Caco-2 (cell line): Measurements from ENCODE around the gene ASB1. TPM values are rescaled to one million over a fixed set of nuclear protein-coding genes. Genes with fewer than 3 reads are reported as not detected.

ENCODE experiments used
- BruUV-seq: library from RNA; stranded (reverse); fragments of 400-500 nt; replicated peaks from 2 replicates; lab custom pipeline; 2021; lab: Mats Ljungman, UMichigan
- CTCF ChIA-PET: fragments of 300-600 bp; sonication (Branson Sonifier 250); formaldehyde crosslinking; loops from one replicate; lab custom pipeline; 2022; ENCODE audit warnings: antibody characterized with exemption; lab: Charles Lee
- POLR2A ChIA-PET: fragments of 300-600 bp; sonication (Branson Sonifier 250); formaldehyde crosslinking; loops from one replicate; lab custom pipeline; 2022; ENCODE audit warnings: antibody characterized with exemption; lab: Charles Lee
- DNase-seq, 2 experiments: peaks; one replicate each; pipeline versions ENCODE4 v3.0.0 to v3.0.0-alpha.2; 2020 to 2022
- H3K27me3 ChIP-seq: replicated peaks from 2 replicates; pipeline ENCODE4 v1.6.0; 2011; ENCODE audit warnings: low read length; ENCODE audit not compliant: control insufficient read depth, insufficient read depth
- H3K36me3 ChIP-seq: 2 replicates; pipeline ENCODE4 v1.5.1; 2011; ENCODE audit warnings: low read length; ENCODE audit not compliant: control insufficient read depth, insufficient read depth
- H3K4me1 ChIP-seq: fragments of 250-450 bp; sonication (Bioruptor Pico); 2 replicates; pipeline ENCODE4 v1.5.1; 2020; ENCODE audit warnings: mild to moderate bottlenecking
- H3K4me3 ChIP-seq: 2 replicates; pipeline ENCODE4 v1.5.1; 2011; ENCODE audit warnings: low read depth, mild to moderate bottlenecking, control low read depth, low read length
- H3K9me3 ChIP-seq: fragments of 250-450 bp; sonication (Bioruptor Pico); 2 replicates; pipeline ENCODE4 v1.5.1; 2020; ENCODE audit warnings: mild to moderate bottlenecking, moderate library complexity
- H3K27ac Mint-ChIP-seq: one replicate; pipeline ENCODE4 v1.8.0; 2022; ENCODE audit warnings: mixed read lengths; ENCODE audit not compliant: unreplicated experiment
- H3K27me3 Mint-ChIP-seq: one replicate; pipeline ENCODE4 v1.8.0; 2022; ENCODE audit warnings: mixed read lengths; ENCODE audit not compliant: insufficient read depth, unreplicated experiment
- H3K36me3 Mint-ChIP-seq: one replicate; pipeline ENCODE4 v1.8.0; 2022; ENCODE audit warnings: mild to moderate bottlenecking, mixed read lengths; ENCODE audit not compliant: insufficient read depth, unreplicated experiment
- H3K4me1 Mint-ChIP-seq: one replicate; pipeline ENCODE4 v1.8.0; 2022; ENCODE audit warnings: low read depth, mixed read lengths; ENCODE audit not compliant: unreplicated experiment
- H3K4me3 Mint-ChIP-seq: one replicate; pipeline ENCODE4 v1.8.0; 2022; ENCODE audit warnings: mild to moderate bottlenecking, moderate library complexity, mixed read lengths; ENCODE audit not compliant: unreplicated experiment
- H3K9me3 Mint-ChIP-seq: one replicate; pipeline ENCODE4 v1.8.0; 2022; ENCODE audit warnings: mixed read lengths; ENCODE audit not compliant: unreplicated experiment
- intact Hi-C: fragments of 100-400 bp; cut with micrococcal nuclease; formaldehyde crosslinking; loops from one replicate; pipeline ENCODE4 v1.10.0; 2022; ENCODE audit not compliant: unreplicated experiment
- total RNA-seq: library from RNA; stranded (reverse); gene quantifications from 2 replicates; pipeline ENCODE4 v1.2.3, GENCODE V29; 2022
- TF ChIP-seq, protein P1 (sequence below), 2 experiments: fragments of 200-600 bp in 1 of 2; IDR thresholded peaks; 1 replicate in 1 of 2; 2 replicates in 1 of 2; pipeline versions ENCODE4 v1.5.1 to v1.8.0; 2011 to 2022; ENCODE audit warnings: antibody characterized with exemption in 1 of 2, control low read depth in 1 of 2, inconsistent platforms in 1 of 2, low read depth in 1 of 2, low read length in 1 of 2, mild to moderate bottlenecking in 1 of 2, moderate library complexity in 1 of 2; ENCODE audit not compliant: insufficient read depth in 1 of 2, severe bottlenecking in 1 of 2, unreplicated experiment in 1 of 2

ASB1 gene
- total RNA-seq, 1 experiment from 2014 or later, result 16.9 TPM

DNA sequence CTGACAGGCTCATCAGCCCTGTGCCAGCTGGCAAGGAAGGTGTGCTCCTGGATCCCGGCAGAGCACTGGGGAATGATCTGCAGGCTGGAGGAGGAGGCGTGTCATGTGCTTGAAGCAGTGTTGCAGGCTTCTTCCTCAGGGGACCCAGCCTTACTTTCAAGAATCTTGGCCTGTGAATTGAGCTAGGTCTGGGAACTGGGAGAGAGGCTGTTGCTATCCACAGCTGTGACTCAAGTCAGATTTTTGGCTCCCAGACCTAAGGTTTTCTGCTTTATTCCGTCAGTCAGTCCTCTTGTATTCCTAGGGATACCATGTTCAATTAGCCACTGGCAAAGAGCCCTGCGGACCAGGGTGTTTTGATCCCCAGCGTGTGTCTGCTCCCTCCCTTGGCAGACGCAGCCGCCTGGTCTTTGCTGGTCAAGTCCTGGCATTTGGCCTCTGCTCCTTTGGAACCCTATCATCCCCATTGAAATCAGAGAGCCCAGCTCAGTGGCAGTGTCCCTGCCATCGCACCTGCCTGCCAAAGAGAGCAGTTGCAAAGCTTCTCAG lies 32.4 kb downstream of the ASB1 start:
- no peaks in the 10 kb centered on the region for H3K27me3 Mint-ChIP-seq
- TF ChIP-seq, protein P1, sequence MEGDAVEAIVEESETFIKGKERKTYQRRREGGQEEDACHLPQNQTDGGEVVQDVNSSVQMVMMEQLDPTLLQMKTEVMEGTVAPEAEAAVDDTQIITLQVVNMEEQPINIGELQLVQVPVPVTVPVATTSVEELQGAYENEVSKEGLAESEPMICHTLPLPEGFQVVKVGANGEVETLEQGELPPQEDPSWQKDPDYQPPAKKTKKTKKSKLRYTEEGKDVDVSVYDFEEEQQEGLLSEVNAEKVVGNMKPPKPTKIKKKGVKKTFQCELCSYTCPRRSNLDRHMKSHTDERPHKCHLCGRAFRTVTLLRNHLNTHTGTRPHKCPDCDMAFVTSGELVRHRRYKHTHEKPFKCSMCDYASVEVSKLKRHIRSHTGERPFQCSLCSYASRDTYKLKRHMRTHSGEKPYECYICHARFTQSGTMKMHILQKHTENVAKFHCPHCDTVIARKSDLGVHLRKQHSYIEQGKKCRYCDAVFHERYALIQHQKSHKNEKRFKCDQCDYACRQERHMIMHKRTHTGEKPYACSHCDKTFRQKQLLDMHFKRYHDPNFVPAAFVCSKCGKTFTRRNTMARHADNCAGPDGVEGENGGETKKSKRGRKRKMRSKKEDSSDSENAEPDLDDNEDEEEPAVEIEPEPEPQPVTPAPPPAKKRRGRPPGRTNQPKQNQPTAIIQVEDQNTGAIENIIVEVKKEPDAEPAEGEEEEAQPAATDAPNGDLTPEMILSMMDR (IDR thresholded peaks at IDR 0.05; ENCODE audit: insufficient read depth in 1 of 2, low read depth in 1 of 2, low read length in 1 of 2, severe bottlenecking in 1 of 2, unreplicated experiment in 1 of 2), result no peak
- H3K4me3 Mint-ChIP-seq, result no peak overlapping the region
- H3K4me1 Mint-ChIP-seq, result no peaks in the 10 kb centered on the region
- Histone ChIP-seq H3K4me3 (no peak overlapping the region), H3K36me3 (no peaks in the 10 kb centered on the region), H3K27me3 (no peaks in the 10 kb centered on the region), H3K4me1 (no peaks in the 10 kb centered on the region), H3K9me3 (no peaks in the 10 kb centered on the region)
- DNase-seq, result no peak
- H3K36me3 Mint-ChIP-seq, result no peaks in the 10 kb centered on the region
- no TSS peak for BruUV-seq
- intact Hi-C loops, result no loop called here
- POLR2A ChIA-PET, result no interaction called here
- H3K27ac Mint-ChIP-seq, result no peak overlapping the region
- CTCF ChIA-PET, result no interaction called here
- H3K9me3 Mint-ChIP-seq, result no peaks in the 10 kb centered on the region

DNA sequence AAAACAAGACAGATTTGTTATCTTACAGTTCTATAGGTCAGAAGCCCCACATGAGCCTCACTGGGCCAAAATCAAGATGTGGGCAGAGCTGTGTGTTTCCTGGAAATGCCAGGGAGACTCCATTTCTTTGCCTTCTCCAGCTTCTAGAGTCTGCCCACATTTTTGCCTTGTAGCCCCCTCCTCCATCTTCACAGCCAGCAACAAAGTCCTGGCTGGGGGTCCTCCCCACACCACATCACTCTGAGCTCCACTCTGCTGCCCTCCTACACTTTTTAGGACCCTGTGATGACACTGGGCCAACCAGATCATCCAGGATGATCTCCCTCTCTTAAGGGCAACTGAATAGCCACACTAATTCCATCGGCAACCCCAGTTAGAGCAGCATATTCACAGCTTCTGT lies 34.3 kb downstream of the ASB1 start:
- BruUV-seq, result no TSS peak
- Histone ChIP-seq H3K27me3 (no peaks in the 10 kb centered on the region), H3K36me3 (no peaks in the 10 kb centered on the region), H3K4me1 (no peaks in the 10 kb centered on the region), H3K9me3 (no peaks in the 10 kb centered on the region), H3K4me3 (no peak overlapping the region)
- no peaks in the 10 kb centered on the region for H3K9me3 Mint-ChIP-seq
- no peaks in the 10 kb centered on the region for H3K36me3 Mint-ChIP-seq
- no peaks in the 10 kb centered on the region for H3K27me3 Mint-ChIP-seq
- CTCF ChIA-PET, result interaction anchor here (0.8 kb wide), 1 partner anchor 198 kb away, joined by 3 read pairs; no protein-coding TSS in a partner anchor
- intact Hi-C loops, result no loop called here
- no peak overlapping the region for H3K27ac Mint-ChIP-seq
- POLR2A ChIA-PET, result no interaction called here
- no peak for DNase-seq
- no peak overlapping the region for H3K4me3 Mint-ChIP-seq
- no peaks in the 10 kb centered on the region for H3K4me1 Mint-ChIP-seq
- TF ChIP-seq, protein P1 (IDR thresholded peaks at IDR 0.05; ENCODE audit: insufficient read depth in 1 of 2, low read depth in 1 of 2, low read length in 1 of 2, severe bottlenecking in 1 of 2, unreplicated experiment in 1 of 2), result no peak

DNA sequence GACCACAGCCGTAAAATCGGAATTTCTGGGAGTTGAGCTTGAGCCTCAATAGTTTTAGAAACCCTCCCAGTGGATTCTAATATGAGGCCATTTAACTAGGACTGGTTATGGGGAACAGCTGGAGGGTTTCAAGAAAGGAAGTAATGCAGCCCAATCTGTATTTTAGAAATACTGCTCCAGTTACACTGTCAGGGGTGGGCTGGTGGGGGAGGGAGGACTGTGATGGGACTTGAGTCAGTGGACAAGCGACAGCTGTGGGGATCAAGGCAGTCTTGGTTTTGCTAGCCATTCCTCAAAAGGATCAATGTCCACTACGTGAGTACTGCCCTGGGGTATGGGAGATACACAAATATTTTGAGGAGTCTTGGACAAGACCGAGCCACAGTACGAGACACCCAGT lies 34.8 kb downstream of the ASB1 start:
- Histone ChIP-seq H3K4me1 (no peaks in the 10 kb centered on the region), H3K36me3 (no peaks in the 10 kb centered on the region), H3K27me3 (no peaks in the 10 kb centered on the region), H3K9me3 (no peaks in the 10 kb centered on the region), H3K4me3 (no peak overlapping the region)
- intact Hi-C loops, result no loop called here
- Mint-ChIP-seq H3K4me3 (no peak overlapping the region), H3K9me3 (no peaks in the 10 kb centered on the region), H3K27ac (no peak overlapping the region), H3K4me1 (no peaks in the 10 kb centered on the region), H3K36me3 (no peaks in the 10 kb centered on the region), H3K27me3 (no peaks in the 10 kb centered on the region)
- ChIA-PET POLR2A (no interaction called here), CTCF (no interaction called here)
- DNase-seq, result no peak
- BruUV-seq, result no TSS peak
- TF ChIP-seq, protein P1 (IDR thresholded peaks at IDR 0.05; ENCODE audit: insufficient read depth in 1 of 2, low read depth in 1 of 2, low read length in 1 of 2, severe bottlenecking in 1 of 2, unreplicated experiment in 1 of 2), result no peak
